ENCODE data around the gene ZNF516.

GRCh38 chr18:76384114-76384790 is 110.8 kb downstream of the ZNF516 start:
- TF ChIP-seq PATZ1 (CRISPR knock-in tag; IDR thresholded peaks at IDR 0.05; ENCODE audit: borderline replicate concordance) = no peak
- TF ChIP-seq ARNTL (CRISPR knock-in tag; IDR thresholded peaks at IDR 0.05; ENCODE audit: borderline replicate concordance, low read depth) = no peak
- TF ChIP-seq, protein P1, sequence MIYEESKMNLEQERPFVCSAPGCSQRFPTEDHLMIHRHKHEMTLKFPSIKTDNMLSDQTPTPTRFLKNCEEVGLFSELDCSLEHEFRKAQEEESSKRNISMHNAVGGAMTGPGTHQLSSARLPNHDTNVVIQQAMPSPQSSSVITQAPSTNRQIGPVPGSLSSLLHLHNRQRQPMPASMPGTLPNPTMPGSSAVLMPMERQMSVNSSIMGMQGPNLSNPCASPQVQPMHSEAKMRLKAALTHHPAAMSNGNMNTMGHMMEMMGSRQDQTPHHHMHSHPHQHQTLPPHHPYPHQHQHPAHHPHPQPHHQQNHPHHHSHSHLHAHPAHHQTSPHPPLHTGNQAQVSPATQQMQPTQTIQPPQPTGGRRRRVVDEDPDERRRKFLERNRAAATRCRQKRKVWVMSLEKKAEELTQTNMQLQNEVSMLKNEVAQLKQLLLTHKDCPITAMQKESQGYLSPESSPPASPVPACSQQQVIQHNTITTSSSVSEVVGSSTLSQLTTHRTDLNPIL (CRISPR knock-in tag; IDR thresholded peaks at IDR 0.05; ENCODE audit: low read depth) = no peak
- TF ChIP-seq PPARA (CRISPR knock-in tag; IDR thresholded peaks at IDR 0.05; ENCODE audit: borderline replicate concordance) = no peak
- TF ChIP-seq ISL1 (CRISPR knock-in tag; IDR thresholded peaks at IDR 0.05) = no peak
- no peak for TF ChIP-seq ZNF565 (CRISPR knock-in tag; conservative IDR thresholded peaks at IDR 0.05; ENCODE audit: low read depth)
- no peak for TF ChIP-seq TOX (CRISPR knock-in tag; IDR thresholded peaks at IDR 0.05; ENCODE audit: borderline replicate concordance)
- TF ChIP-seq OSR1 (CRISPR knock-in tag; IDR thresholded peaks at IDR 0.05) = no peak
- TF ChIP-seq ZNF8 (CRISPR knock-in tag; IDR thresholded peaks at IDR 0.05) = no peak
